ENCODE measurements around the gene MDM2. TPM values are rescaled to one million over a fixed set of nuclear protein-coding genes. Genes with fewer than 3 reads are reported as not detected.

The MDM2 gene
- total and polyA plus RNA-seq, 2 of the 13 experiments (the other 11 are each of a cell fraction or from before 2014, with no cell fraction given), result 29.3 to 314 TPM

GRCh38 chr12:68855111-68855510, 47.1 kb downstream of the MDM2 start:
- no peaks in the 10 kb centered on the region for H4K20me1 ChIP-seq (ENCODE audit: insufficient read depth, low read length)
- WGBS (ENCODE audit: low lambda C conversion rate), result 71% methylated on average over 3 of the region's 3 CpGs
- no peak overlapping the region for H3K4me3 ChIP-seq (replicated peaks in 1 of 3; ENCODE audit: insufficient read depth in 1 of 3, low read depth in 2 of 3, low read length in 3 of 3)
- no TSS peak for BruUV-seq (replicated peaks)
- POLR2A ChIA-PET, result no interaction called here
- no peak overlapping the region for H3K9ac ChIP-seq (ENCODE audit: insufficient read depth, low read depth, low read length)
- peak; percentile 7; the same call in 1 of the 3 replicates for ATAC-seq
- intact Hi-C loops (cut with micrococcal nuclease; ENCODE audit: unreplicated experiment), result no loop called here
- no peak overlapping the region for H2AFZ ChIP-seq (ENCODE audit: low read length)
- peaks cover 15% of the 10 kb centered on the region for H3K4me1 ChIP-seq (ENCODE audit: insufficient read depth, low read length)
- no peak for FAIRE-seq
- DNase-seq (ENCODE audit: low spot score), result no peak
- TF ChIP-seq ZFP36L1 (CRISPR knock-in tag; IDR thresholded peaks at IDR 0.05), result no peak
- no peak for TF ChIP-seq KAT8 (CRISPR knock-in tag; IDR thresholded peaks at IDR 0.05)
- TF ChIP-seq HIC2 (CRISPR knock-in tag; IDR thresholded peaks at IDR 0.05; ENCODE audit: low read depth), result no peak
- TF ChIP-seq ZFP91 (CRISPR knock-in tag; IDR thresholded peaks at IDR 0.05; ENCODE audit: borderline replicate concordance), result no peak
- TF ChIP-seq PBX2 (CRISPR knock-in tag; IDR thresholded peaks at IDR 0.05), result no peak
- no peak for TF ChIP-seq GATAD2A (CRISPR knock-in tag; IDR thresholded peaks at IDR 0.05)
- TF ChIP-seq SMAD3 (CRISPR knock-in tag; IDR thresholded peaks at IDR 0.05), result no peak
- TF ChIP-seq MAX (IDR thresholded peaks at IDR 0.05), result no peak
- TF ChIP-seq NFKBIZ (CRISPR knock-in tag; IDR thresholded peaks at IDR 0.05), result no peak
- no peak for TF ChIP-seq TCF7L2 (IDR thresholded peaks at IDR 0.05; ENCODE audit: low read depth, low read length)
- no peak for TF ChIP-seq NFYB (CRISPR knock-in tag; IDR thresholded peaks at IDR 0.05)
- TF ChIP-seq ZKSCAN5 (CRISPR knock-in tag; IDR thresholded peaks at IDR 0.05), result no peak
- no peak for TF ChIP-seq PRDM4 (CRISPR knock-in tag; IDR thresholded peaks at IDR 0.05; ENCODE audit: borderline replicate concordance)
- no peak for TF ChIP-seq EHMT2 (IDR thresholded peaks at IDR 0.05; ENCODE audit: borderline replicate concordance, low read depth, low read length)
- TF ChIP-seq SRSF4 (IDR thresholded peaks at IDR 0.05; ENCODE audit: low read depth, low read length, poor library complexity, severe bottlenecking), result no peak
- TF ChIP-seq ZNF513 (CRISPR knock-in tag; conservative IDR thresholded peaks at IDR 0.05), result no peak
- no peak for TF ChIP-seq FOXO1 (CRISPR knock-in tag; IDR thresholded peaks at IDR 0.05)
- H3K9me3 ChIP-seq (ENCODE audit: low read length), result no peaks in the 10 kb centered on the region
- H3K79me2 ChIP-seq (ENCODE audit: insufficient read depth, low read length), result no peaks in the 10 kb centered on the region
- no peak overlapping the region for H3K4me2 ChIP-seq (ENCODE audit: low read depth, low read length)
- H3K27me3 ChIP-seq (ENCODE audit: control insufficient read depth in 1 of 2, insufficient read depth in 2 of 2, low read length in 2 of 2), result no peaks in the 10 kb centered on the region
- in situ Hi-C loops (cut with HindIII; ENCODE audit: extremely low pct_ligation_motif_present, low pct_unique_long_range_greater_than_20kb), result no loop called here
- CTCF ChIA-PET (ENCODE audit: low intra/inter-chr PET ratio, low total read pairs), result no interaction called here
- no peaks in the 10 kb centered on the region for H3K36me3 ChIP-seq (replicated peaks in 1 of 2; ENCODE audit: control insufficient read depth in 1 of 2, insufficient read depth in 2 of 2, low read length in 2 of 2)
- no peak overlapping the region for H3K27ac ChIP-seq (ENCODE audit: extremely low read length, insufficient read depth, low read length)

All from HepG2 (cell line).